22Rv1 (cell line): ENCODE results near the gene SH2D4B.

Experiments
- H3K27ac ChIP-seq: fragments of 450-650 bp; 2 replicates; pipeline ENCODE4 v1.5.1; 2017
- CTCF ChIP-seq: fragments of 450-650 bp; IDR thresholded peaks from 2 replicates; pipeline ENCODE4 v1.5.1; 2017; ENCODE audit warnings: mild to moderate bottlenecking
- ZFX ChIP-seq: fragments of 450-650 bp; IDR thresholded peaks from 2 replicates; pipeline ENCODE4 v1.6.1; 2017; ENCODE audit warnings: antibody characterized with exemption, borderline replicate concordance

SH2D4B gene

DNA sequence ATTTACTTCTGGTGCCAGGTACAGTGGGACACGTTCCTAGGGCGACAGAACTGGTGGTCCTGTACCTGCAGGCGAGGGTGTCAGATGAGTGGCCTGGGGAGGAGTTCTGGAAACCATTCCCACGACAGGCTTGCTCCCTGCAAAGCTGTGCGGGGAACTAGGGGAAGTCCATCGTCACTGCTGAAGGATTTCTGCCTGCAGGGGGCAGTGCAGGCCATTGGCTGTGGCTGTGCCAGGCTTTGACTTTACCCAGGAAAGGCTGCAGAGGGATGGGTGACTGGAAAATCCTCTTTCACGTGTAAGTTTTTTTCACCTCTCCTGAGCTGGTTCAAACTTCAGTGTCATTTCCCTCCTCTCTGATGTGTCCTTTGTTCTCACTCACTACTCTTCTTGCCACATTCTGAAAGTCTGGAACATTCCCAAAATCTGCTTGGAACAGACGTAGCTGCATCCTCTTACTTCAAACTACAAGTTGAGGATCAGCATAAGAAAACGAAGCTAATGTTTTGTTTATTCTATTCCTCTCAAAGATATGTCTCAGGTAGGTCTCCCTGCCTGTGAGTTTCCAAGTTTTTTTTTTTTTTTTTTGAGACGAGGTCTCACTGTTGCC is 126.5 kb downstream of the SH2D4B start:
- TF ChIP-seq CTCF (peak; percentile 96), ZFX (no peak)
- peak overlapping the region; percentile 74; the same call in 1 of the 2 replicates for H3K27ac ChIP-seq

GRCh38 chr10:80669485-80669884 is 131.8 kb downstream of the SH2D4B start:
- H3K27ac ChIP-seq: no peak overlapping the region
- no peak for TF ChIP-seq ZFX
- TF ChIP-seq CTCF: no peak

GRCh38 chr10:80670774-80671173 is 133.1 kb downstream of the SH2D4B start:
- H3K27ac ChIP-seq: no peak overlapping the region
- no peak for TF ChIP-seq CTCF
- no peak for TF ChIP-seq ZFX

GRCh38 chr10:80671847-80672246 is 134.1 kb downstream of the SH2D4B start:
- TF ChIP-seq CTCF (no peak), ZFX (no peak)
- no peak overlapping the region for H3K27ac ChIP-seq

GRCh38 chr10:80672613-80673012 is 134.9 kb downstream of the SH2D4B start:
- TF ChIP-seq ZFX: no peak
- no peak for TF ChIP-seq CTCF
- no peak overlapping the region for H3K27ac ChIP-seq

DNA sequence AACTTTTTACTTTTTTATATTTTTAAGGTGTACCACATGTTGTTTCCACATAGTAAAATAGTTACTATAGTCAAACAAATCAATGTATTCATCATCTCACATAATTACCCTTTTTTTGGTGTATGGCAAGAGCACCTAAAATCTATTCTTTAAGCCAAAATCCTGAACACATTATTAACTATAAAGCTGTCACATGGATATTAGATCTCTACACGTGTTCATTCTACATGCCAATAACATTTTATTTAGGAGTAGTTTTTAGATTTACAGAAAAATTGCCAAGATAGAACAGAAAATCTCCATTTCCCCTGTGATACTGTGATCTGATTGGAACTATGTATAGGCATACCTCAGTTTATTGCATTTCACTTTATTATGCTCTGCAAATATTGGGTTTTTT is 137.1 kb downstream of the SH2D4B start:
- no peak overlapping the region for H3K27ac ChIP-seq
- no peak for TF ChIP-seq ZFX
- no peak for TF ChIP-seq CTCF

GRCh38 chr10:80681142-80681541 is 143.4 kb downstream of the SH2D4B start:
- H3K27ac ChIP-seq: no peak overlapping the region
- TF ChIP-seq ZFX (no peak), CTCF (no peak)
